OCI-LY1 (cell line): ENCODE results near the gene MED25.

Source experiments
- CTCF ChIP-seq: fragments of 200-600 bp; sonication (generic), shearing (Covaris generic); IDR thresholded peaks from 2 replicates; pipeline ENCODE4 v1.5.1; 2017; ENCODE audit warnings: mild to moderate bottlenecking, antibody characterized with exemption, low read length, moderate library complexity, mixed read lengths
- EZH2 ChIP-seq: fragments of 200-600 bp; sonication (generic), shearing (Covaris generic); IDR thresholded peaks from 2 replicates; pipeline ENCODE4 v1.8.0; 2017; ENCODE audit warnings: borderline replicate concordance, mixed run types, mild to moderate bottlenecking, antibody characterized with exemption, low read length, moderate library complexity, mixed read lengths

GRCh38 chr19:49863254-49863934, 45.3 kb downstream of the MED25 start:
- TF ChIP-seq CTCF (no peak; the same call in 1 of the 2 replicates), EZH2 (no peak)
